ENCODE data around the gene GABPB1. TPM values are rescaled to one million over a fixed set of nuclear protein-coding genes. Genes with fewer than 3 reads are reported as not detected.

GABPB1 gene
- total and polyA plus RNA-seq, 2 of the 13 experiments (the other 11 are each of a cell fraction or from before 2014, with no cell fraction given), result 17.5 to 39.5 TPM

- ChIA-PET CTCF (ENCODE audit: low intra/inter-chr PET ratio, low total read pairs) (no interaction called here), POLR2A (no interaction called here)
- TF ChIP-seq STAT6 (CRISPR knock-in tag; IDR thresholded peaks at IDR 0.05; ENCODE audit: borderline replicate concordance) (no peak), ZNF512 (CRISPR knock-in tag; IDR thresholded peaks at IDR 0.05) (no peak), ZNF879 (CRISPR knock-in tag; IDR thresholded peaks at IDR 0.05) (no peak), RAD51 (IDR thresholded peaks at IDR 0.05; ENCODE audit: borderline replicate concordance) (no peak), NFRKB (IDR thresholded peaks at IDR 0.05) (no peak), RAD21 (CRISPR knock-in tag; IDR thresholded peaks at IDR 0.05) (no peak), THAP11 (CRISPR knock-in tag; IDR thresholded peaks at IDR 0.05) (no peak), JUNB (CRISPR knock-in tag; IDR thresholded peaks at IDR 0.05; ENCODE audit: borderline replicate concordance) (no peak), CHCHD3 (CRISPR knock-in tag; IDR thresholded peaks at IDR 0.05) (no peak)
- Histone ChIP-seq H3K9ac (ENCODE audit: insufficient read depth, low read depth, low read length) (no peak overlapping the region), H3K36me3 (replicated peaks in 1 of 2; ENCODE audit: control insufficient read depth in 1 of 2, insufficient read depth in 2 of 2, low read length in 2 of 2) (no peaks in the 10 kb centered on the region), H3K79me2 (ENCODE audit: insufficient read depth, low read length) (no peaks in the 10 kb centered on the region), H3K27me3 (ENCODE audit: control insufficient read depth in 1 of 2, insufficient read depth in 2 of 2, low read length in 2 of 2) (no peaks in the 10 kb centered on the region; a peak in 1 of 5 replicates), H3K4me3 (replicated peaks in 1 of 3; ENCODE audit: insufficient read depth in 1 of 3, low read depth in 2 of 3, low read length in 3 of 3) (no peak overlapping the region), H3K4me1 (ENCODE audit: insufficient read depth, low read length) (peaks cover 15% of the 10 kb centered on the region), H2AFZ (ENCODE audit: low read length) (no peak overlapping the region), H3K9me3 (ENCODE audit: low read length) (no peaks in the 10 kb centered on the region), H4K20me1 (ENCODE audit: insufficient read depth, low read length) (no peaks in the 10 kb centered on the region), H3K27ac (ENCODE audit: extremely low read length, insufficient read depth, low read length) (no peak overlapping the region), H3K4me2 (ENCODE audit: low read depth, low read length) (no peak overlapping the region)
- peak; percentile 93 for ATAC-seq
- no TSS peak for BruUV-seq (replicated peaks)
- FAIRE-seq, result no peak
- intact Hi-C loops (cut with micrococcal nuclease; ENCODE audit: unreplicated experiment) (no loop called here), in situ Hi-C loops (cut with HindIII; ENCODE audit: extremely low pct_ligation_motif_present, low pct_unique_long_range_greater_than_20kb) (no loop called here)
- no peak for DNase-seq (ENCODE audit: low spot score)
- WGBS (ENCODE audit: low lambda C conversion rate), result 71% methylated on average over 3 of the region's 3 CpGs
These were observed 93.0 kb downstream of the GABPB1 start for GRCh38 chr15:50261981-50262380.

Data from HepG2 (cell line).